GM12872 (cell line): ENCODE measurements around the gene ZNF565.

Source experiments
- TF ChIP-seq, protein P1 (sequence below): IDR thresholded peaks from 3 replicates; pipeline ENCODE4 v1.5.1; 2011; ENCODE audit warnings: low read depth, mild to moderate bottlenecking, low read length, moderate library complexity; ENCODE audit not compliant: insufficient read depth

ZNF565 gene

GRCh38 chr19:36151144-36152018 lies 63.1 kb downstream of the ZNF565 start:
- TF ChIP-seq, protein P1, sequence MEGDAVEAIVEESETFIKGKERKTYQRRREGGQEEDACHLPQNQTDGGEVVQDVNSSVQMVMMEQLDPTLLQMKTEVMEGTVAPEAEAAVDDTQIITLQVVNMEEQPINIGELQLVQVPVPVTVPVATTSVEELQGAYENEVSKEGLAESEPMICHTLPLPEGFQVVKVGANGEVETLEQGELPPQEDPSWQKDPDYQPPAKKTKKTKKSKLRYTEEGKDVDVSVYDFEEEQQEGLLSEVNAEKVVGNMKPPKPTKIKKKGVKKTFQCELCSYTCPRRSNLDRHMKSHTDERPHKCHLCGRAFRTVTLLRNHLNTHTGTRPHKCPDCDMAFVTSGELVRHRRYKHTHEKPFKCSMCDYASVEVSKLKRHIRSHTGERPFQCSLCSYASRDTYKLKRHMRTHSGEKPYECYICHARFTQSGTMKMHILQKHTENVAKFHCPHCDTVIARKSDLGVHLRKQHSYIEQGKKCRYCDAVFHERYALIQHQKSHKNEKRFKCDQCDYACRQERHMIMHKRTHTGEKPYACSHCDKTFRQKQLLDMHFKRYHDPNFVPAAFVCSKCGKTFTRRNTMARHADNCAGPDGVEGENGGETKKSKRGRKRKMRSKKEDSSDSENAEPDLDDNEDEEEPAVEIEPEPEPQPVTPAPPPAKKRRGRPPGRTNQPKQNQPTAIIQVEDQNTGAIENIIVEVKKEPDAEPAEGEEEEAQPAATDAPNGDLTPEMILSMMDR = no peak

DNA sequence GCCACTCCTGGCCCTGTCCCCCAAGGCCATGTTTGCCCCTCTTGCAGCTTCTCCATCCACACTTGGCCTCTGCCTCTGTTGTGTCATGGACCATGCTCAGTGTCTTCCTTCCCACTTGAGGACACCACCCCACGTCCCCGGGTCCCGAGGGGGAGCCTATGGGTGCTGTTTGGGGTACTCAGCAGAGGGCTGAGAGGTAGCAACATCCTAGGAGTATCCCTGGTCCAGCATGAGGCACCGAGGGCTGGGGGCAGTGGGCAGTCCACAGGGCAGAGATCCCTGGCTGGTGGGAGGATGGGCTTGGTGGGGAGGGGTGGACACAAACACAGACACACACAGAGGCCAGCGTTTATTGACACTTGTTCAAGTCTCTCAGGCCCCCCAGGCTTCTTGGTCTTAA lies 63.9 kb downstream of the ZNF565 start:
- TF ChIP-seq, protein P1 = no peak

DNA sequence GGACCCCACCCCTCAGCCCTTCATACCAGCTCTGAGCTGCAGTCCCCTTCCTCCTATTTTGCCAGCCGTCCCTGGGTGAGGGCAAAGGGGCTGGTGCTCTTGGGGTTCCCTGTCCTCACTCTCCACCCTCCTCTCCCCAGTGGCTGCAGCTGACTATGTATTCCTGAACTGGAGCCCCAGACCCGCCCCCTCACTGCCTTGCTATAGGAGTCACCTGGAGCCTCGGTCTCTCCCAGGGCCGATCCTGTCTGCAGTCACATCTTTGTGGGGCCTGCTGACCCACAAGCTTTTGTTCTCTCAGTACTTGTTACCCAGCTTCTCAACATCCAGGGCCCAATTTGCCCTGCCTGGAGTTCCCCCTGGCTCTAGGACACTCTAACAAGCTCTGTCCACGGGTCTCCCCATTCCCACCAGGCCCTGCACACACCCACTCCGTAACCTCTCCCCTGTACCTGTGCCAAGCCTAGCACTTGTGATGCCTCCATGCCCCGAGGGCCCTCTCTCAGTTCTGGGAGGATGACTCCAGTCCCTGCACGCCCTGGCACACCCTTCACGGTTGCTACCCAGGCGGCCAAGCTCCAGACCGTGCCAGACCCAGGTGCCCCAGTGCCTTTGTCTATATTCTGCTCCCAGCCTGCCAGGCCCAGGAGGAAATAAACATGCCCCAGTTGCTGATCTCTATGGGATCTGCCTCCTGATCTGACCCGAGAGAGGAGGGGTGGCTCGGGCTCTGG lies 64.6 kb downstream of the ZNF565 start:
- TF ChIP-seq, protein P1 = no peak

- TF ChIP-seq, protein P1 = no peak
These were observed 69.8 kb downstream of the ZNF565 start for GRCh38 chr19:36144624-36145023.

DNA sequence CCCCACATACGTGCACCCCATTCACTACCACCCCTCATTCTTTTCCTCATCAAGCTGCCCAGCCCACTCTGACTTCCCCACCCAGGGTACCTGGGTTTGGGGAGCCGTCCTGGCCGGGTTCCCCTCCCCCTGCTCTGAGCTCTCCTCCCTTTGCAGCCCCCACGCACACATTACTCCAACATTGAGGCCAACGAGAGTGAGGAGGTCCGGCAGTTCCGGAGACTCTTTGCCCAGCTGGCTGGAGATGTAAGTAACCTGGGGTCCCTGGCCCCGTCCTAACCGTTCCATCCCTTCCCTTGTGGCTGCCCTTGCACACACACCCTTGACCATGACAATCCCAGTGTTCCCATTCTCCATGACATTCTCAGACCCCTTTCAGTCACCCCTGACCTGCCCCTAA lies 72.0 kb downstream of the ZNF565 start:
- TF ChIP-seq, protein P1 = no peak

DNA sequence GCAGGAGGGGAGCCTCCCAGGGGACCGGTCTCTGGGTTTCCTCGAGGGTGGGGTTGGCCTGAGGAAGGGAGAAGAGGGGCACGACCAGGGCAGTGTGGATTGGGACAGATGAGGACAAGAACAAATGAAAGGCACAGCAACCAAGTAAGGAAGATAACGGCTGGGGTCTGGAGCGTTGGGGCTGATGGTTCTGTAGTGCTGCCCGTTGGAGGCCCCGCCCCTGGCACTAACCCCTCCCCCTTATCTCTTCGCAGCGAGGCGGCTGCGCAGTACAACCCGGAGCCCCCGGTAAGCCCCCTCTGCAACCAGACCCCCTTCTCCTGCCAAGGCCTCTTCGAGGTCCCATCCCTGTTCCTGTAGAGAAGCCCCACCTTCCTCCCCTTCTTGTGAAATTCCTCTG lies 72.4 kb downstream of the ZNF565 start:
- TF ChIP-seq, protein P1 = no peak
